Activated CD4-positive, alpha-beta T cell treated with anti-CD3 and anti-CD28 coated beads, Interleukin-10, Interleukin-2, amounts not matched to agents 100 ng/mL and 50 ng/mL, durations not matched to agents 16 hours and 8 hours (primary cell): Measurements from ENCODE around the gene BLVRA.
"Not testable (repeated sequence)": the region's sequence is repeated elsewhere in the genome, so short reads cannot be mapped to it uniquely, and the experiment has no call there.

Source experiments
- DNase-seq: peaks from one replicate; pipeline ENCODE4 v3.0.0-alpha.2; 2020

Gene BLVRA

GRCh38 chr7:43758029-43758821 lies at the start of gene BLVRA:
BLVRA (plus strand) TSS chr7:43758680; CDS start chr7:43771159, 12,479 bp downstream.
- peak; percentile 70 for DNase-seq

GRCh38 chr7:43711503-43711902 lies 47.0 kb upstream of the BLVRA start:
- no peak for DNase-seq

GRCh38 chr7:43715966-43716365 lies 42.5 kb upstream of the BLVRA start:
- DNase-seq: not testable (repeated sequence)

GRCh38 chr7:43716598-43716997 lies 41.9 kb upstream of the BLVRA start:
- DNase-seq: no peak

GRCh38 chr7:43721193-43721806 lies 37.2 kb upstream of the BLVRA start:
- peak; percentile 47 for DNase-seq

- no peak for DNase-seq
Observed at GRCh38 chr7:43723007-43723341, 35.5 kb upstream of the BLVRA start.

GRCh38 chr7:43725251-43725650 lies 33.2 kb upstream of the BLVRA start:
- DNase-seq: no peak

GRCh38 chr7:43726466-43726865 lies 32.0 kb upstream of the BLVRA start:
- DNase-seq: no peak

GRCh38 chr7:43727003-43727402 lies 31.5 kb upstream of the BLVRA start:
- no peak for DNase-seq

- no peak for DNase-seq
Observed at GRCh38 chr7:43727494-43727893, 31.0 kb upstream of the BLVRA start.

- DNase-seq: peak; percentile 88
Observed at GRCh38 chr7:43729214-43729923, 29.1 kb upstream of the BLVRA start, which contains the start of gene COA1. COA1 (minus strand) TSS chr7:43729523; CDS start chr7:43648614, 80,909 bp downstream.

- no peak for DNase-seq
Observed at GRCh38 chr7:43729924-43730248, 28.6 kb upstream of the BLVRA start.

GRCh38 chr7:43731494-43731893 lies 27.0 kb upstream of the BLVRA start:
- DNase-seq: not testable (repeated sequence)

GRCh38 chr7:43734575-43735332 lies 23.7 kb upstream of the BLVRA start:
- not testable (repeated sequence) for DNase-seq

GRCh38 chr7:43735403-43735801 lies 23.1 kb upstream of the BLVRA start:
- peak; percentile 56 for DNase-seq

- peak; percentile 79 for DNase-seq
Observed at GRCh38 chr7:43735802-43736603, 22.5 kb upstream of the BLVRA start.

- no peak for DNase-seq
Observed at GRCh38 chr7:43737467-43738127, 20.9 kb upstream of the BLVRA start.

GRCh38 chr7:43742692-43743091 lies 15.8 kb upstream of the BLVRA start:
- DNase-seq: no peak

- DNase-seq: no peak
Observed at GRCh38 chr7:43747328-43748105, 11.0 kb upstream of the BLVRA start.

- no peak for DNase-seq
Observed at GRCh38 chr7:43749383-43749940, 9.0 kb upstream of the BLVRA start.
